Astrocyte (in vitro differentiated cells and primary cell): ENCODE measurements around the gene SLC25A48.

Experiments
- EZH2 ChIP-seq: IDR thresholded peaks from 2 replicates; pipeline ENCODE4 v1.6.1; 2012; ENCODE audit warnings: mild to moderate bottlenecking, low read length, inconsistent platforms; ENCODE audit not compliant: insufficient read depth
- TF ChIP-seq, protein P1 (sequence below): IDR thresholded peaks from 2 replicates; pipeline ENCODE4 v1.5.1; 2011; ENCODE audit warnings: low read depth, mild to moderate bottlenecking, inconsistent platforms, low read length, moderate library complexity; ENCODE audit not compliant: insufficient read depth

- TF ChIP-seq, protein P1, sequence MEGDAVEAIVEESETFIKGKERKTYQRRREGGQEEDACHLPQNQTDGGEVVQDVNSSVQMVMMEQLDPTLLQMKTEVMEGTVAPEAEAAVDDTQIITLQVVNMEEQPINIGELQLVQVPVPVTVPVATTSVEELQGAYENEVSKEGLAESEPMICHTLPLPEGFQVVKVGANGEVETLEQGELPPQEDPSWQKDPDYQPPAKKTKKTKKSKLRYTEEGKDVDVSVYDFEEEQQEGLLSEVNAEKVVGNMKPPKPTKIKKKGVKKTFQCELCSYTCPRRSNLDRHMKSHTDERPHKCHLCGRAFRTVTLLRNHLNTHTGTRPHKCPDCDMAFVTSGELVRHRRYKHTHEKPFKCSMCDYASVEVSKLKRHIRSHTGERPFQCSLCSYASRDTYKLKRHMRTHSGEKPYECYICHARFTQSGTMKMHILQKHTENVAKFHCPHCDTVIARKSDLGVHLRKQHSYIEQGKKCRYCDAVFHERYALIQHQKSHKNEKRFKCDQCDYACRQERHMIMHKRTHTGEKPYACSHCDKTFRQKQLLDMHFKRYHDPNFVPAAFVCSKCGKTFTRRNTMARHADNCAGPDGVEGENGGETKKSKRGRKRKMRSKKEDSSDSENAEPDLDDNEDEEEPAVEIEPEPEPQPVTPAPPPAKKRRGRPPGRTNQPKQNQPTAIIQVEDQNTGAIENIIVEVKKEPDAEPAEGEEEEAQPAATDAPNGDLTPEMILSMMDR: no peak
- TF ChIP-seq EZH2: no peak
Observed at GRCh38 chr5:135886136-135886535, 51.7 kb downstream of the SLC25A48 start.
